K562 (cell line): ENCODE data around the gene CLTA. TPM values are rescaled to one million over a fixed set of nuclear protein-coding genes. Genes with fewer than 3 reads are reported as not detected.

ENCODE experiments used
- ADNP ChIP-seq: fragments of 200-800 bp; sonication (Bioruptor generic); IDR thresholded peaks from 2 replicates; pipeline ENCODE4 v1.6.1; 2016; ENCODE audit warnings: missing genetic modification characterization, missing compliant biosample characterization
- ASH1L ChIP-seq: fragments of 450-650 bp; IDR thresholded peaks from 2 replicates; pipeline ENCODE4 v1.6.1; 2018; ENCODE audit warnings: borderline replicate concordance, mild to moderate bottlenecking, low read depth; ENCODE audit not compliant: partially characterized antibody
- BRF1 ChIP-seq: IDR thresholded peaks from 3 replicates; pipeline ENCODE4 v1.6.1; 2011; ENCODE audit warnings: borderline replicate concordance, mild to moderate bottlenecking; ENCODE audit not compliant: insufficient read length; ENCODE audit errors: extremely low read depth
- CEBPG ChIP-seq, 3 experiments: fragments of 200-800 bp in 1 of 3; sonication (Bioruptor generic) in 1 of 3; sonication (generic) in 1 of 3; formaldehyde crosslinking in 1 of 3; IDR thresholded peaks in 2 of 3; conservative IDR thresholded peaks in 1 of 3; 2 replicates each; pipeline versions ENCODE4 v1.6.1 to v1.8.0; 2016 to 2022; ENCODE audit warnings: missing compliant biosample characterization in 2 of 3, missing genetic modification characterization in 2 of 3, mild to moderate bottlenecking in 1 of 3, missing genetic modification reagents in 1 of 3
- ERF ChIP-seq: fragments of 450-650 bp; formaldehyde crosslinking; IDR thresholded peaks from 2 replicates; pipeline ENCODE4 v1.4.0; 2020; ENCODE audit warnings: mild to moderate bottlenecking, mixed read lengths
- ESRRB ChIP-seq: fragments of 250-450 bp; sonication (Bioruptor Pico); IDR thresholded peaks from 2 replicates; pipeline ENCODE4 v1.5.0; 2020; ENCODE audit warnings: mild to moderate bottlenecking, moderate library complexity, borderline replicate concordance
- FOXJ3 ChIP-seq: sonication (generic); formaldehyde crosslinking; IDR thresholded peaks from 2 replicates; pipeline ENCODE4 v1.4.0; 2020; ENCODE audit warnings: mild to moderate bottlenecking, missing genetic modification reagents
- GATAD2A ChIP-seq: fragments of 450-650 bp; IDR thresholded peaks from 2 replicates; pipeline ENCODE4 v1.6.1; 2017
- HBP1 ChIP-seq: fragments of 450-650 bp; formaldehyde crosslinking; IDR thresholded peaks from 2 replicates; pipeline ENCODE4 v1.4.0; 2022; ENCODE audit warnings: missing genetic modification characterization
- HMGN3 ChIP-seq: IDR thresholded peaks from 2 replicates; pipeline ENCODE4 v1.6.1; 2011; ENCODE audit warnings: borderline replicate concordance, low read depth, mild to moderate bottlenecking, mixed read lengths, low read length; ENCODE audit not compliant: insufficient read length; ENCODE audit errors: extremely low read depth
- NFIX ChIP-seq: fragments of 250-450 bp; sonication (Bioruptor Pico); IDR thresholded peaks from 2 replicates; pipeline ENCODE4 v1.4.0; 2020; ENCODE audit warnings: low read depth, mild to moderate bottlenecking, moderate library complexity
- NR2C1 ChIP-seq, 2 experiments: fragments of 450-650 bp; IDR thresholded peaks; 2 replicates each; pipeline ENCODE4 v1.6.1; 2017; ENCODE audit warnings: mild to moderate bottlenecking in 2 of 2, antibody characterized with exemption in 1 of 2, inconsistent platforms in 1 of 2, missing compliant biosample characterization in 1 of 2, missing genetic modification characterization in 1 of 2
- RBM25 ChIP-seq: fragments of 200-400 bp; formaldehyde crosslinking; IDR thresholded peaks from 2 replicates; pipeline ENCODE4 v1.6.1; 2018; ENCODE audit warnings: low read length, low read depth, moderate library complexity; ENCODE audit not compliant: severe bottlenecking
- SIRT6 ChIP-seq: IDR thresholded peaks from one replicate; pipeline ENCODE4 v1.6.1; 2012; ENCODE audit warnings: low read depth, mild to moderate bottlenecking, control low read depth, inconsistent platforms, low read length, moderate library complexity
- SMARCB1 ChIP-seq: IDR thresholded peaks from 2 replicates; pipeline ENCODE4 v1.6.1; 2011; ENCODE audit warnings: improper control_type of control experiment, low read depth; ENCODE audit not compliant: insufficient read length
- SRSF3 ChIP-seq: fragments of 200-400 bp; formaldehyde crosslinking; IDR thresholded peaks from 2 replicates; pipeline ENCODE4 v1.6.1; 2016; ENCODE audit warnings: mild to moderate bottlenecking, low read length, moderate library complexity; ENCODE audit not compliant: insufficient read depth
- TCF3 ChIP-seq: sonication (generic); formaldehyde crosslinking; IDR thresholded peaks from 2 replicates; pipeline ENCODE4 v1.4.0; 2020; ENCODE audit warnings: mild to moderate bottlenecking, missing genetic modification reagents
- ZBTB17 ChIP-seq: fragments of 450-650 bp; formaldehyde crosslinking; IDR thresholded peaks from 2 replicates; pipeline ENCODE4 v1.4.0; 2020; ENCODE audit warnings: mild to moderate bottlenecking
- ZBTB8A ChIP-seq: fragments of 450-650 bp; IDR thresholded peaks from 2 replicates; pipeline ENCODE4 v1.6.1; 2018; ENCODE audit warnings: mild to moderate bottlenecking, moderate library complexity; ENCODE audit not compliant: partially characterized antibody
- ZNF707 ChIP-seq: fragments of 250-450 bp; sonication (Bioruptor Pico); conservative IDR thresholded peaks from 2 replicates; pipeline ENCODE4 v1.8.0; 2022; ENCODE audit warnings: inconsistent platforms, mild to moderate bottlenecking, moderate library complexity
- polyA plus RNA-seq, 8 experiments: library from polyadenylated mRNA; depleted of rRNA in 4 of 8; stranded (reverse) in 5 of 8; unstranded in 3 of 8; fragments of >200 nt; fragmentation: Nextera tagmentation in 2 of 8; fragmentation: Illumina TruSeq in 1 of 8; extraction: Ambion mirVana in 2 of 8; extraction: Trizol in 1 of 8; gene quantifications; 2 replicates each; pipeline versions ENCODE4 v1.2.1 to v1.2.3, GENCODE V29; 2011 to 2014; ENCODE audit warnings: inconsistent platforms in 1 of 8, missing spikeins in 1 of 8
- total RNA-seq, 7 experiments: library from RNA; depleted of rRNA in 6 of 7; stranded (reverse); fragments of >200 nt in 6 of 7; fragmentation: Illumina TruSeq in 2 of 7; extraction: Trizol in 2 of 7; gene quantifications; 2 replicates each; pipeline versions ENCODE4 v1.2.1 to v1.2.3, GENCODE V29; 2011 to 2021; ENCODE audit warnings: low replicate concordance in 1 of 7
- TF ChIP-seq, protein P1 (sequence below), 2 experiments: IDR thresholded peaks; 2 replicates each; pipeline ENCODE4 v1.6.1; 2012; ENCODE audit warnings: improper control_type of control experiment in 2 of 2, low read depth in 2 of 2, low read length in 2 of 2, borderline replicate concordance in 1 of 2
- TF ChIP-seq, protein P2 (sequence below): fragments of 450-650 bp; formaldehyde crosslinking; IDR thresholded peaks from 2 replicates; pipeline ENCODE4 v1.4.0; 2020; ENCODE audit warnings: mild to moderate bottlenecking, moderate library complexity

The CLTA gene
- total and polyA plus RNA-seq, 9 of the 15 experiments (the other 6 are each of a cell fraction or from before 2014, with no cell fraction given), result 37.8 to 219 (median 144) TPM

GRCh38 chr9:36258208-36258995 lies 67.7 kb downstream of the CLTA start, which contains the start of gene GNE (continued):
- TF ChIP-seq, protein P1, sequence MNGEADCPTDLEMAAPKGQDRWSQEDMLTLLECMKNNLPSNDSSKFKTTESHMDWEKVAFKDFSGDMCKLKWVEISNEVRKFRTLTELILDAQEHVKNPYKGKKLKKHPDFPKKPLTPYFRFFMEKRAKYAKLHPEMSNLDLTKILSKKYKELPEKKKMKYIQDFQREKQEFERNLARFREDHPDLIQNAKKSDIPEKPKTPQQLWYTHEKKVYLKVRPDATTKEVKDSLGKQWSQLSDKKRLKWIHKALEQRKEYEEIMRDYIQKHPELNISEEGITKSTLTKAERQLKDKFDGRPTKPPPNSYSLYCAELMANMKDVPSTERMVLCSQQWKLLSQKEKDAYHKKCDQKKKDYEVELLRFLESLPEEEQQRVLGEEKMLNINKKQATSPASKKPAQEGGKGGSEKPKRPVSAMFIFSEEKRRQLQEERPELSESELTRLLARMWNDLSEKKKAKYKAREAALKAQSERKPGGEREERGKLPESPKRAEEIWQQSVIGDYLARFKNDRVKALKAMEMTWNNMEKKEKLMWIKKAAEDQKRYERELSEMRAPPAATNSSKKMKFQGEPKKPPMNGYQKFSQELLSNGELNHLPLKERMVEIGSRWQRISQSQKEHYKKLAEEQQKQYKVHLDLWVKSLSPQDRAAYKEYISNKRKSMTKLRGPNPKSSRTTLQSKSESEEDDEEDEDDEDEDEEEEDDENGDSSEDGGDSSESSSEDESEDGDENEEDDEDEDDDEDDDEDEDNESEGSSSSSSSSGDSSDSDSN (IDR thresholded peaks at IDR 0.05; ENCODE audit: borderline replicate concordance in 1 of 2, low read depth in 2 of 2, low read length in 2 of 2), result 0 out of 4 replicates have a peak, but pooled peaks have one; percentile 9 to 20
- no peak for TF ChIP-seq CEBPG (CRISPR knock-in tag; IDR thresholded peaks at IDR 0.05)
- TF ChIP-seq CEBPG (tag; conservative IDR thresholded peaks at IDR 0.05 in 1 of 2, IDR thresholded peaks at IDR 0.05 in 1 of 2), result no peak
- no peak for TF ChIP-seq ADNP
- TF ChIP-seq SRSF3, result no peak
- TF ChIP-seq ASH1L, result no peak
- peak; percentile 44 for TF ChIP-seq RBM25
- no peak for TF ChIP-seq HBP1 (CRISPR knock-in tag)
- TF ChIP-seq TCF3 (CRISPR knock-in tag), result no peak
- no peak for TF ChIP-seq ZNF707 (CRISPR knock-in tag)
- no peak for TF ChIP-seq FOXJ3
- TF ChIP-seq SIRT6, result no peak
- peak; percentile 73 for TF ChIP-seq HMGN3
- no peak for TF ChIP-seq SMARCB1
- TF ChIP-seq NR2C1 (IDR thresholded peaks at IDR 0.05), result no peak
- TF ChIP-seq NR2C1 (tag; IDR thresholded peaks at IDR 0.05), result no peak
- TF ChIP-seq ESRRB (CRISPR knock-in tag), result no peak
- no peak for TF ChIP-seq BRF1
- no peak for TF ChIP-seq GATAD2A
- TF ChIP-seq ERF, result no peak
- TF ChIP-seq ZBTB8A, result no peak
- TF ChIP-seq ZBTB17 (CRISPR knock-in tag), result peak; percentile 100
- no peak for TF ChIP-seq NFIX (CRISPR knock-in tag)
- TF ChIP-seq, protein P2, sequence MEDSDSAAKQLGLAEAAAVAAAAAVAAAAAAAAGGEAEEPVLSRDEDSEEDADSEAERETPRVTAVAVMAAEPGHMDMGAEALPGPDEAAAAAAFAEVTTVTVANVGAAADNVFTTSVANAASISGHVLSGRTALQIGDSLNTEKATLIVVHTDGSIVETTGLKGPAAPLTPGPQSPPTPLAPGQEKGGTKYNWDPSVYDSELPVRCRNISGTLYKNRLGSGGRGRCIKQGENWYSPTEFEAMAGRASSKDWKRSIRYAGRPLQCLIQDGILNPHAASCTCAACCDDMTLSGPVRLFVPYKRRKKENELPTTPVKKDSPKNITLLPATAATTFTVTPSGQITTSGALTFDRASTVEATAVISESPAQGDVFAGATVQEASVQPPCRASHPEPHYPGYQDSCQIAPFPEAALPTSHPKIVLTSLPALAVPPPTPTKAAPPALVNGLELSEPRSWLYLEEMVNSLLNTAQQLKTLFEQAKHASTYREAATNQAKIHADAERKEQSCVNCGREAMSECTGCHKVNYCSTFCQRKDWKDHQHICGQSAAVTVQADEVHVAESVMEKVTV (CRISPR knock-in tag), result peak; percentile 58
